ENCODE data around the gene MCM7. TPM values are rescaled to one million over a fixed set of nuclear protein-coding genes. Genes with fewer than 3 reads are reported as not detected.
"Not testable (repeated sequence)": the region's sequence is repeated elsewhere in the genome, so short reads cannot be mapped to it uniquely, and the experiment has no call there.

Gene MCM7
- total RNA-seq, 2 experiments from 2014 or later: 266 to 273 TPM

- ChIA-PET CTCF (interaction anchor here (0.6 to 5.2 kb wide), 24 partner anchors 10 to 1087 kb away, joined by 3 to 64 read pairs (median 4); partner anchors contain the start of genes AP4M1, CNPY4, COPS6 and GPC2), POLR2A (interaction anchor here (3.7 kb wide), 1 partner anchor 30 kb away, joined by 32 read pairs; the partner anchor contains the start of genes AP4M1 and MCM7)
- DNase-seq: peak; percentile 86
- Mint-ChIP-seq H3K36me3 (ENCODE audit: low read depth) (peaks cover 7% of the 10 kb centered on the region), H3K4me1 (peaks cover 22% of the 10 kb centered on the region), H3K27me3 (peaks cover 2% of the 10 kb centered on the region), H3K4me3 (peak overlapping the region; percentile 19), H3K9me3 (no peaks in the 10 kb centered on the region), H3K27ac (no peak overlapping the region)
Measured at GRCh38 chr7:100130608-100131453, 29.6 kb upstream of the MCM7 start.

GRCh38 chr7:100130220-100130607 is 29.0 kb upstream of the MCM7 start:
- H3K4me3 Mint-ChIP-seq: not testable (repeated sequence)
- POLR2A ChIA-PET: interaction anchor here (2.5 to 3.7 kb wide), 2 partner anchors 10 to 29 kb away, joined by 10 to 32 read pairs; partner anchors contain the start of genes AP4M1 and MCM7

GRCh38 chr7:100128637-100128963 is 27.4 kb upstream of the MCM7 start:
- no peaks in the 10 kb centered on the region for H3K27me3 Mint-ChIP-seq
- ChIA-PET CTCF (interaction anchor here (0.6 to 3.2 kb wide), 11 partner anchors 8 to 279 kb away, joined by 3 to 18 read pairs (median 3); partner anchors contain the start of genes CNPY4, MCM7 and TRIM4), POLR2A (interaction anchor here (0.6 to 3.7 kb wide), 14 partner anchors 8 to 210 kb away, joined by 3 to 32 read pairs (median 4); partner anchors contain the start of genes AP4M1, LAMTOR4, MCM7 and PVRIG)
- peak overlapping the region; percentile 100 for H3K4me3 Mint-ChIP-seq
- H3K4me1 Mint-ChIP-seq: peaks cover 39% of the 10 kb centered on the region
- peak overlapping the region; percentile 74 for H3K27ac Mint-ChIP-seq
- H3K36me3 Mint-ChIP-seq (ENCODE audit: low read depth): peaks cover 20% of the 10 kb centered on the region
- DNase-seq: no peak
- H3K9me3 Mint-ChIP-seq: no peaks in the 10 kb centered on the region

More at GRCh38 chr7:100130220-100130607, 29.0 kb upstream of the MCM7 start:
- H3K27me3 Mint-ChIP-seq, DNase-seq, H3K9me3 Mint-ChIP-seq, H3K27ac Mint-ChIP-seq: not testable (repeated sequence)
- Mint-ChIP-seq H3K4me1 (peaks cover 27% of the 10 kb centered on the region), H3K36me3 (ENCODE audit: low read depth) (peaks cover 10% of the 10 kb centered on the region)
- CTCF ChIA-PET: interaction anchor here (1.0 to 5.2 kb wide), 15 partner anchors 10 to 306 kb away, joined by 3 to 64 read pairs (median 4); partner anchors contain the start of genes AP4M1, CNPY4, GPC2 and MCM7

GRCh38 chr7:100127866-100128636 is 26.9 kb upstream of the MCM7 start:
- H3K36me3 Mint-ChIP-seq (ENCODE audit: low read depth): peaks cover 22% of the 10 kb centered on the region
- POLR2A ChIA-PET: interaction anchor here (0.6 to 3.7 kb wide), 14 partner anchors 8 to 209 kb away, joined by 3 to 32 read pairs (median 4); partner anchors contain the start of genes AP4M1, LAMTOR4, MCM7 and PVRIG
- peaks cover 41% of the 10 kb centered on the region for H3K4me1 Mint-ChIP-seq
- H3K27me3 Mint-ChIP-seq: no peaks in the 10 kb centered on the region
- H3K4me3 Mint-ChIP-seq: peak overlapping the region; percentile 100
- peak overlapping the region; percentile 74 for H3K27ac Mint-ChIP-seq
- H3K9me3 Mint-ChIP-seq: no peaks in the 10 kb centered on the region
- CTCF ChIA-PET: interaction anchor here (0.6 to 3.2 kb wide), 8 partner anchors 13 to 280 kb away, joined by 3 to 18 read pairs (median 4); partner anchors contain the start of genes MCM7 and TRIM4
- peak; percentile 34 for DNase-seq

GRCh38 chr7:100126931-100127865 is 26.0 kb upstream of the MCM7 start, which contains the start of gene MBLAC1:
Gene MBLAC1, plus strand, starts transcription at chr7:100126967. Its CDS starts 429 bp downstream, at chr7:100127396.
- peaks cover 37% of the 10 kb centered on the region for H3K4me1 Mint-ChIP-seq
- peak; percentile 92 for DNase-seq
- no peaks in the 10 kb centered on the region for H3K9me3 Mint-ChIP-seq
- CTCF ChIA-PET: interaction anchor here (0.8 to 2.1 kb wide), 3 partner anchors 21 to 318 kb away, joined by 3 to 5 read pairs (median 4); partner anchors contain the start of gene LAMTOR4
- POLR2A ChIA-PET: interaction anchor here (0.7 to 5.8 kb wide), 20 partner anchors 11 to 579 kb away, joined by 3 to 81 read pairs (median 5); partner anchors contain the start of genes AP4M1, COPS6, MCM7 and MEPCE
- peak within 1 kb of the TSS; percentile 100 for H3K4me3 Mint-ChIP-seq
- peak within 1 kb of the TSS; percentile 100 for H3K27ac Mint-ChIP-seq
- H3K27me3 Mint-ChIP-seq: no peaks in the 10 kb centered on the region
- peaks cover 29% of the 10 kb centered on the region for H3K36me3 Mint-ChIP-seq (ENCODE audit: low read depth)

- Mint-ChIP-seq H3K36me3 (ENCODE audit: low read depth) (peaks cover 32% of the 10 kb centered on the region), H3K9me3 (no peaks in the 10 kb centered on the region), H3K4me3 (peak overlapping the region; percentile 100), H3K27ac (peak overlapping the region; percentile 100), H3K4me1 (peaks cover 36% of the 10 kb centered on the region), H3K27me3 (no peaks in the 10 kb centered on the region)
- DNase-seq: no peak
- POLR2A ChIA-PET: interaction anchor here (0.5 to 5.8 kb wide), 20 partner anchors 11 to 580 kb away, joined by 3 to 81 read pairs (median 5); partner anchors contain the start of genes AP4M1, COPS6, MCM7 and MEPCE
- CTCF ChIA-PET: interaction anchor here (0.6 to 2.1 kb wide), 6 partner anchors 15 to 319 kb away, joined by 3 to 5 read pairs (median 4); partner anchors contain the start of gene LAMTOR4
Measured at GRCh38 chr7:100126239-100126930, 25.2 kb upstream of the MCM7 start.

GRCh38 chr7:100124301-100125230 is 23.4 kb upstream of the MCM7 start:
- Mint-ChIP-seq H3K27ac (peak overlapping the region; percentile 31), H3K4me1 (peaks cover 42% of the 10 kb centered on the region), H3K36me3 (ENCODE audit: low read depth) (peaks cover 32% of the 10 kb centered on the region), H3K27me3 (no peaks in the 10 kb centered on the region), H3K4me3 (peak overlapping the region; percentile 17), H3K9me3 (no peaks in the 10 kb centered on the region)
- POLR2A ChIA-PET: interaction anchor here (0.9 to 5.8 kb wide), 6 partner anchors 19 to 220 kb away, joined by 3 to 81 read pairs (median 5); partner anchors contain the start of genes AP4M1, MCM7, PVRIG and ZKSCAN1
- no peak for DNase-seq
- CTCF ChIA-PET: interaction anchor here (0.7 to 2.1 kb wide), 2 partner anchors 24 to 127 kb away, joined by 5 read pairs; partner anchors contain the start of gene LAMTOR4

GRCh38 chr7:100122568-100122967 is 21.4 kb upstream of the MCM7 start:
- CTCF ChIA-PET: no interaction called here
- Mint-ChIP-seq H3K27me3 (no peaks in the 10 kb centered on the region), H3K36me3 (ENCODE audit: low read depth) (peaks cover 36% of the 10 kb centered on the region), H3K27ac (no peak overlapping the region), H3K4me1 (peaks cover 45% of the 10 kb centered on the region), H3K4me3 (no peak overlapping the region), H3K9me3 (no peaks in the 10 kb centered on the region)
- DNase-seq: no peak
- POLR2A ChIA-PET: interaction anchor here (5.8 kb wide), 1 partner anchor 21 kb away, joined by 81 read pairs; the partner anchor contains the start of genes AP4M1 and MCM7

GRCh38 chr7:100122067-100122466 is 20.9 kb upstream of the MCM7 start:
- Mint-ChIP-seq H3K4me3 (no peak overlapping the region), H3K9me3 (no peaks in the 10 kb centered on the region), H3K27me3 (no peaks in the 10 kb centered on the region), H3K36me3 (ENCODE audit: low read depth) (peaks cover 36% of the 10 kb centered on the region), H3K4me1 (peaks cover 45% of the 10 kb centered on the region), H3K27ac (no peak overlapping the region)
- DNase-seq: no peak
- ChIA-PET CTCF (no interaction called here), POLR2A (interaction anchor here (5.8 kb wide), 1 partner anchor 21 kb away, joined by 81 read pairs; the partner anchor contains the start of genes AP4M1 and MCM7)

GRCh38 chr7:100120733-100121036 is 19.5 kb upstream of the MCM7 start:
- Mint-ChIP-seq H3K27me3 (no peaks in the 10 kb centered on the region), H3K27ac (peak overlapping the region; percentile 82), H3K4me1 (peaks cover 44% of the 10 kb centered on the region), H3K36me3 (ENCODE audit: low read depth) (peaks cover 37% of the 10 kb centered on the region), H3K4me3 (peak overlapping the region; percentile 86), H3K9me3 (no peaks in the 10 kb centered on the region)
- CTCF ChIA-PET: interaction anchor here (0.6 to 2.4 kb wide), 3 partner anchors 9 to 19 kb away, joined by 3 to 15 read pairs (median 11); partner anchors contain the start of genes AP4M1 and MCM7
- POLR2A ChIA-PET: interaction anchor here (0.6 to 2.2 kb wide), 11 partner anchors 8 to 754 kb away, joined by 3 to 56 read pairs (median 4); partner anchors contain the start of genes AP4M1, LAMTOR4, MCM7 and SRRT
- no peak for DNase-seq
